SW 1271 (cell line): ENCODE data around the gene SPACA7.

Experiments
- DNase-seq, 2 experiments: peaks; one replicate each; lab custom pipeline; 2025; lab: John Stamatoyannopoulos, UW

The SPACA7 gene, protein sequence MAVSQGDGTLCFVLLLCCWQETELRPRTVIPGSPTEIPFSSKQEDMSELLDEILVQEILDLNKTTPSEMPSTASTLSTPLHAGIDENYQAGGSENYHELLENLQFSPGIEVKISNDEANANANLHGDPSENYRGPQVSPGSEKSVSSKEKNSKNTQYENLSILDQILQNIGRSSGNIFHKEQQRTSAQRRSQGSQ

DNA sequence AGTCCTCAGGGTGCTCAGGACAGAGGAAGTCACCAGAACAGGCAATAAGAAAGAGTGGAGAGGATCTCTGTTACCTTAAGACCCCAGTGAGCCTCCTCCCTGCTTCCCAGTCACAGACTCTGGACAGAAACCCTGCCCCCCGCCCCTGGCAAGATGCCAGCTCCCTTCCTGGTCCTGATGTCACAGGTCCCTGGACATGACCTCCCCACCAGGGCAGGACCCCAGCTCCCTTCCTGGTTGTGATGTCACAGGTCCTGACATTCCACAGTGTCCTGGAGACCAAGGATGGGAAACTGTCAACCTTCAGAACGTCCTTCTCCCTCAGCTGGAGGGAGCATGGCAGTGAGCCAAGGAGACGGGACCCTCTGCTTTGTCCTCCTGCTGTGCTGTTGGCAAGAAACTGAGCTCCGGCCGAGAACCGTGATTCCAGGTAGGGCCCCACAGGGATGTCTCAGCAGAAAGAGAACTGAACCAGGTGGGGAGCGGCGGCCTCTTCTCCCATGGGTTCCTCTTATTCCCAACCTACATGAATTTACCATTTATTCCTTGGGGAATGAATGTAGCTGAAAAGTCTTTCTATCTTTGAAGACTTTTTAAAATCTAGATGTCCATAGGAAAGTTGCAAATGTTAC, at the start of gene SPACA7:
Gene SPACA7, plus strand, starts transcription at position 306 of the 632 bp plus-strand sequence. Its CDS starts 31 bp downstream, at position 337.
- no peak for DNase-seq

DNA sequence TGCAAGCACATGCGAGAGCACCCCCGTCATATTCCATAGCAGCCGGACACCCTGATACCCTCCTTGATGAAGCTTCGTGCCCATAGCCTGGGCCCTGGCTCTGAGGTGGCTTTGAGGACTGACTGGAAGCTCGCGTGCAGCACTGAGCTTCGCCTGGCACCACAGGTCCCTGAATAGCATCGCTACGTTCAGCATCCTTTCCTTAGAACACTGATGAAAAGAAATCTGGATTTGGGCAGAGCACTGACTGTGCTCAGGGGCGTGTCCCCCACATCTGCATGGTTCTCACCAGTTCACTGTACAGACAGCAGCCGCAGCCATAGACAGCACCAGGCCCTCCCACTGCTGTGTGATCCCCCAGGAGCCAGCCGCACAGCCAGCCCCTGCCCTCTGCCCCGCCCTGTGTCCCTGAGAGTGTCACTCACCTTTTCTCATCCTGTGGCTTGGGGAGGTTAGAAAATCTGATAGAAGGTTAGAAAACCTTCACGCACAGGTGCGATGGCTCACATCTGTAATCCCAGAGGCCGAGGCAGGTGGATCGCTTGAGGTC, 49.3 kb upstream of the SPACA7 start:
- no peak for DNase-seq

DNA sequence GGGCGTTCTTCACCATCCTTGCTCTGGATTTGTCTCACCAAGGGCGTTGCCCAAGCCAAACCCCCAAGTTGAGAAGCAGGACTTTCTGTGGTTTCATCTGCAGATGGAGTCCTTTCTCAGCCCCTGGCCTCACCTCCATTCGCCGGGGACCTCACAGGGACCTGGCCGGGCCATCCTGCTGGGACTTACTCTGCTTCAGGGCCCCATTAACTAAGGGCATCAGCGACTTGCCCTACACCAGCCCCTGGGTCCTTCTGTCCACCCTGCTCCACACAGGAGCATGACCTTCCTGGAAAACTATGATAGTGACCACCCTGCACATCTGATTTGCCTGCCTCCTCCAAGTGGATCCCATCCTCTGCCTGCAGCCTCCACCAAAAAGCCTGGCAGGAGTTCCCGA, 47.2 kb upstream of the SPACA7 start:
- no peak for DNase-seq

DNA sequence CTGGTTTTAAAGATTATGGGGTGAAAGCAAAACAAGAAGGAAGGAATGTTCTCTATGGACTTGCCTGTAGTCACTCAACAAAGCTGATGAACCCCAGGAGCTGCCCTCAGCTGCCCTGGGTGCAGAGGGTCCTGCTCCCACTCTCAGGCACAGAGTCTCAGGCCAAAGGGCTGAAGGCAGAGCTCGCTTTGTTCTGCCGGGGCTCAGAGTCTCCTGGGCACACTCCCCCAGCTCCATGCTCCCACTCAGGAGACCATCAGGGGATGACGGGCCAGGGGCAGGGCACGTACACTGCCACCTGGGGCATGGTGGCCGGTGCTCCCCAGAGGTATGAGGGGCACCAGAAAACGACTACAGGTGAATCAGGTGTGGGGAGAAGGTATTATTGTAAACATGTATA, 46.8 kb upstream of the SPACA7 start:
- no peak for DNase-seq

DNA sequence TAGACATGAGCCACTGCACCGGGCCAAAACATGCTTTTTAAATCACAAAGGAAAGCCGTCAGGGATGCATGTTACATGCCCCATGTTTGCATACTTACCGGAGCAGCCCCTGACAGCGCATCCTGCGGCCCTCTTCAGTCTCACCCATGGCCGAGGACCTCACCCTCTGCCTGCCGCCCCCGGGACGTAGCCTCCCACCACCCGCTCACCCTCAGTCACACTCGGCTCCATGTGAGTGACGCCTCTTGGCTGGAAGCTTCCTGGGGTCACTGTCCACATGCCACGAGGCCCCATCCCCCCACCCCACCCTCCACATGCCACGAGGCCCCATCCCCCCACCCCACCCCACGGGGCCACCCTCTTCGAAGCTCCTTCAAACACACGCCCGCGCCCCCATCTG, 46.1 kb upstream of the SPACA7 start:
- DNase-seq: no peak

DNA sequence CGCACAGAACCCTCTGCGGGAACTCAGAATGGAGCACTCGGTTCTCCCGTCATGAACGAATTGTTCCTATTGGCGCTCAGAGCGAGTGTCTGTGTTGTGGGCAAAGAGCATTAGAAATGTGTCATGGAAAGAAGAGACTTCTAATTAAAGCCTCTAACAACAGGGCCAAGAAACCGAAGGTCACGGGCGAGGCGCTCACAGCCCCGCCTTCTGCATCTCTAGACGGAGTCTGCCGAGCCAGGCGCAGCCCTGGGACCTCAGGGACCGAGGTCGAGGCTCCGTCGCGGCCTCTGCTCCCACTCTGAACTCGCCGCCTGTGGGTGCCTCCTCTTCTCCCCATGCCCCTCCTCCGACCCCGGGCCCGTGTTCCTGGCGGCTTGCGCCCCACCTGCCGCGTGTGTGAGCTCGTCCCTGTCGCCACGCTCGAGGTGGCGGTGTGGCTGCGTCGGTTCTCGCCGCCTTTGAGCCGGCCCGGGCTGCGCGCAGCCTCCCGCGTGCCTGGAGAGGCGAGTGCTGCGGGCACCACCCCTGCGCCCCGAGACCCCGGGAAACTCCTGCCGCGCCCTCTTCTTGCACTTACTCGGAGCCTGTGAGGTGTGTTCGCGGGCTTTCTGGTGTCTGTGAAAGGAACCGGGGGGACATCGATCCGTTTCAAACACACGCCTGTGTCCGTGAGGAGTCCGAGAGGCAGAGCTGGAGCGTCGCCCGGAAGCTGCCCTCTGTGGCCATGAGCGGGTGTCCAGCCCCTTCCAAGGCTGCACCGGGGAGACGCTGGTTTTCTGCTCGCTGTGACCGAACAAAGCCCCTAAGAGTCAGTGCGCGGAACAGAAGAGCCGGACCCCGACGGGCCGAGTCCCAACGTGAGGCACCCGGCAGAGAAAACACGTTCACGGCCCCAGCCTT, 45.4 kb upstream of the SPACA7 start:
- DNase-seq: no peak

DNA sequence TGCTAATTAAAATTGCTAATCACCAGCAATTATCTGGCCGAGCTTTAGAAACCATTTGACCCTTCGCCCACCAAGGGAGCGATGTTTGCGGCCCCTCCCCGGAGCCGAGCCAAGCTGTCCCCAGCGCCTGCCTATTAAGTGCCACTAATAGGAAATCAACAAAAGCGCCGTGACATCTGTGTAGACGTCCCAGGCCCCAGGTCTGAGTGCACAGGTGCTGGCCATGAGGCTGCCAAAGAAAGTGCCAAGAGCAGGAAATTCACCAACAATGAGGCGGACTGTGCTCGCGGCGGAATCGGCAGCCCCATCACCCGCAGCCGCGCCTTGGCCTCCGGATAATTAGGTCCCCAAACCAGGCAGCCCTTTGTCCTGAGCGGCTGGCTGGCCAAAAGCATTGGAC, 44.5 kb upstream of the SPACA7 start:
- no peak for DNase-seq

DNA sequence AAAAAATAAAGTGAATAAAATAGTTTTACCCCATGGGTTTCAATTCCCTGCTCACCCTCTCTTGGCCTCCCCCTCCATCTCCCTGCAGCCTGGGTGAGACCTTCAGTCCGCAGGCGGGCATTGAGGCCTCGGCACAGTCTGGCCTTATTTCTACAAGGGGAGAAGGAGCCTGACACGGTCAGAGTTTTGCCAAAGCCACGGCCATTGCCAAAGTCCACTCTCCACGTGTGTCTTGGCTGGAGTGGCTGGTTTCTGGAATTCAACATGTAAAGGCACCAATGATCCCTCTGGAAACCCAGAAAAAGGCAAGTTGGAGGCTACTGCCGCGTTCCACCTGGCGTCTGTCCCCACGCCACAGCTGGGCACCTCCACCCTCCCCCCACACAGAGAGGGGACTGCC, 43.4 kb upstream of the SPACA7 start:
- DNase-seq: no peak

DNA sequence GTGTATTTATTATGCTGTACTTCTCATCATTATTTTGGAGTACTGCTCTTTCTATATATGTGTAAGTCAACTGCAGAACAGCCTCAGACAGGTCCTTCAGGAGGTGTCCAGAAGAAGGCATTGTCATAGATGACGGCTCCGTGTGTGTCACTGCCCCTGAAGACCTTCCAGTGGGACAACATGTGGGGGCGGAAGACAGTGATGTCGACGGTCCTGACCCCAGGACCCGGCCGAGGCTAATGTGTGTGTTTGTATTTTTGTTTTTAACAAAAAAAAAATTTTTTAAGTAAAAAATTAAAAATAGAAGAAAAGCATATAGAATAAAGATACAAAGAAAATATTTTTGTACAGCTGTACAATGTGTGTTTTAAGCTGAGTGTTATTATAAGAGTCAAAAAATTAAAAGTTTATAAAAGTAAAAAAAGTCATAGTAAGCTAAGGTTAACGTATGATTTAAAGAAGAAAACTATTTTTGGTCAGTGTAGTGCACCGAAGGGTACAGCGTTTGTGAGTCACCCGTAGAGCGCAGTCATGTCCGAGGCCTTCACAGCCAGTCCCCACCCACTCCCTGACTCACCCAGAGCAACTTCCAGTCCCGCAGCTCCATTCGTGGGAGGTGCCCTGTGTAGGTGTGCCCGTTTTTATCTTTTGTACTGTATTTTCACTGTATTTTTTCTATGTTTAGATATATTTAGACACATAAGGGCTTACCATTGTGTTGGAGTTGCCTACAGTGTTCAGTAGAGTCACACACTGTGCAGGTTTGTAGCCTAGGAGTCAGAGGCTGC, 42.2 kb upstream of the SPACA7 start:
- no peak for DNase-seq

DNA sequence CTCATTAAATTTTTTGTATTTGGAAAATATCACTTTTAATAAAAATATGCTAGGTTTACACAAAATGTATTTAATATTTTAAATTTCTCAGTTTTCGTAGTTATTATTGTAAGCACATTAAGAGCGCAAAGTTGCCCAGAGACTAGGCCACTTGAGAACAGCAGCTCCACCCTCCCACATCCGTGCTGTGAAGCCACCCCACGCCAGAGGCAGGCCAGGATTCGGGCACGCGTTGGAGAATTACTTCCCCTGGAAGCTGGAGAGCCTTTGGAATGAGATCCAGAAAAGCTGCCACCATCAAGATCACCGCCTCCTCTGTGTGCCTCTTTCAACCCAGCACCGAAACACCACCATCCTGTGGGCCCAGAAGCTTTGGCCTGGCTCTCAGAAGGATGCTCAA, 41.0 kb upstream of the SPACA7 start:
- no peak for DNase-seq

DNA sequence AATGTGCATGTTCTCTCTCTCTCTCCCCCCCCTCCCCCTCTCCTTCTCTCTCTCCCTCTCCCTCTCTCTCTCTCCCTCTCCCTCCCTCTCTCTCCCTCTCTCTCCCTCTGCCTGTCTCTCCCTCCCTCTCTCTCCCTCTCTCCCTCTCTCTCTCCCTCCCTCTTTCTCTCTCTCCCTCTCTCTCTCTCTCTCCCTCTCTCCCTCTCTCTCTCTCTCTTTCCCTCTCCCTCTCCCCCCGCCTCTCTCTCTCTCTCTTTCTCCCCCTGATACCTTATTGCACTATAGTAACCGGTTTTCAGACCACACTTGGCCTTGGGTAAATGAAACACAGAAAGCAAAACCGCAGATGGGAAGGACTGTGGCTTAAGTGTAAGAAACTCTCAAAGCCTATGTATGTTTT, 34.7 kb upstream of the SPACA7 start:
- no peak for DNase-seq

DNA sequence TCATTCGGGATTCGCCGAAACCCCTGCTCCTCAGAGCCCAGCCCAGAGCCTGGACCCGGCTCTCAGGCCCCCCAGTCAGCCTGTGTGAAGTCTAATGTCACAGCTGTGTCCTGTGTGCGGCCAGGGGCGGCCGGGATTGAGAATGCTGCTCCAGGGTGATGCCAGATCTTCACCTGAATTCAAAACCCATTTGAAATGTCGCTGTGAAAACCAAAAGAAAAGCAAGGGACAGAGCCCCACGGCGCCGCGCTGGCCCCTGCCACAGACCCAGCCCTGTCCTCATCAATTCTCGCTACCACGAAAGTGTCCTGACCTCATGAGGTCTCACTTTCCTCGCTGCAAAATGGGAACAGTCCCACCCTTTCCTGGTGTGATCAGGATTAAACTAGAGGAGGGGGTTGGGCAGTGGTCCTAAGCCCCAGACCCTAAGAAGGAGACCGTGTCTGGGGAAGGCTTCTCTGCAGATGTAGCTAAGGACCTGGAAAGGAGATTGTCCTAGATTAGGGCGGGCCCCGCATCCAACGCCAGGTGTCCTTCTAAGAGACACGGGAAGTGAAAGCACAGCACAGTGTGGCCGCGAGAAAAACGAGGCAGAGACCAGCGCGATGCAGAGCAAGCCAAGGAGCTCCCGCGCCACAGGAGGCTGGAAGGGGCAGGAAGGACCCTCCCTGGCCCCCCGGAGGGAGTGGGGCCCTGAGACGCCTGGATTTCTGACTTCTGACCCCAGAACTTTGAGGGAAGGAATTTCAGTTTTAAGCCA, 34.0 kb upstream of the SPACA7 start:
- no peak for DNase-seq

DNA sequence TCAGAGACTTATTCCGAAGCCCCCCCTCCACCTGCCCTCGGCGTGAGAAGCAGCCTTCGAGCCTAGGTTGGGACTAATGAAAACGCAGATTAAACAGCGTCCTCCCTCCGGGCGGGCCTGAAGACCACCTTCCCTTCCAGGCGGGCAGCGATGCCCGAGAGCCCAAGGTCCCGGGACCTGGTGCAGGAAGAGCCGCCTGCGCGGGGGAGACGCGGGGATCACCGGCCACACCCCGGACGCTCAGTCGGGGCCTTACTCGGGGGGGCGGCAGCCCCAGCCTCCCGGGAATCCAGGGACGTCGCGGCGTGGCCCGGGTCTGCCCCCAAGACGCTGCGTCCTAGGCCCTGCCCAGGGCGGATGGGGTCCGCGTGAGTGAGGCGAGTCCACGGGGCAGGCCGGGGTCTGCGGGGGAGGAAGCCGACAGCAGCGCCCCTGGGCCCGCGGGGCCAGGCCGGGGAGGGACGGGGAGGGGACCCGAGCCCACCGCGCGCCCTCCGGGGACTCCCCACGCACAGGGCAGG, 33.3 kb upstream of the SPACA7 start:
- no peak for DNase-seq

DNA sequence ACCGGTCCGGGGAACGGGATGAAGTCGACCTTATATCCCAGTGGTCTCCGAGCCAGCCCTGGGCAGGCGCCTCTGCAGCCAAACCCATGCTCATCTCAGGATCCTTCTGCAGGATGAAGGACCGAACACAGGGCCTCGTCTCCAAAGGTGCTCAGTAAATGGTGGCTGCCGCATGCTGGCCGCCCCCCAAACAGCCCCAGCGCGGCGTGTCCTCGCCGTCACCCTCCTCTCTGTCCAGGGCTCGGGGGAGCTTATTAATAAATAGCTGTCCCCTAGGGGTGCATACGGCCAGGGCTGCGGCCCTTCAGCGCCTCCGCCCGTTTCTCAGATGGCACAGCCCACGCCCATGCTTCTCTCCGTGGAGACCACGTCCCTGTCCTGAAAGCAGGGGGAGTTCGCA, 32.6 kb upstream of the SPACA7 start:
- DNase-seq: no peak

DNA sequence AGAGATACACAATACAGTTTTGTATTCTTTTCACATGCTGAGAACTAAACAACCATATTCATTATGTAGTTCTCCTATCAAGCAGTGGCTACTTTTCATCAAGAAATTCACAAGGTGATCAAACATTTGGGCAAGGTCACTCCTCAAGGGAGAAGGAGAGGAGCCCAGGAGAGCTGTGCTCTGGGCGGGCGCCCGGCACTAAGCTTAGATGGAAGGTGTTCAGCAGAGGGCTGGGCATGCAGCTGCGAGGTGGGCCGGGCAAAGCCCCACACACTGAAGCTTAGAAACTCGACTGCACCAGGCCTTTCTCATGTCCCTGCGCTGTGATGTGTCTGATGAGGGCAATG, 30.4 kb upstream of the SPACA7 start:
- DNase-seq: no peak

DNA sequence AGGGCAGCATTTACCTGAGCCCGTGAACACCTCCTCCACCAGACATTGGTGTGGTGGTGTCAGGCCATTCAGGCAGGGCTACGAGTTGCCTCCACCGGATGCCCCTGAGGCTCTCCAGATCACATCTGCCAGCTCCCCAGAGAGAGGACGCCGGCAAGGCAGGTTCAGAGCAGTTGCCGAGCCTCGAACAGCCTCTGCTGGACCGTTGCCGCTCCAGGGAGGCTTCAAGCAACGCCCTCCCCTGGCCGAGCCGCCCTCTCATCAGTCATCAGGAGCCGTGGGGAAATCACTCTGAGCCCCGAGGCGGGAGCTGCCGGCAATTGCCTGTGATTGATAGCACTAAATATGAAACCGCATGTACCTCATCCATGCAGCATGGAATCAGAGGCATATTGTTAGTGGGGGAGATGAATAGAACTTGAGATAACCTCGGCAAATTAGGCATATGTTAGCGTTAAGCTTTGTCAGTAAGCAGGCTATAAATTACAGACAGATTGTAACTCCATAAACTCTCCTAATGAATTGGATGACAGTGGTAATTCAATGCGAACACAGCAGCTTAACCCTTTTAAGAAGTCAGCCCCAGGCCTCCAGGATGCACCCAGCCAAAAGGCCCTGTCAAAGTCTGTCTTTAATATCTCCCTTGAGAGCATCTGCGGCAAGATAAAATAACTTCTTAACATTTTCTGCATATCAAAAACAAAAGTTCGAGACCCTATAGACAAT, 29.8 kb upstream of the SPACA7 start:
- no peak for DNase-seq

DNA sequence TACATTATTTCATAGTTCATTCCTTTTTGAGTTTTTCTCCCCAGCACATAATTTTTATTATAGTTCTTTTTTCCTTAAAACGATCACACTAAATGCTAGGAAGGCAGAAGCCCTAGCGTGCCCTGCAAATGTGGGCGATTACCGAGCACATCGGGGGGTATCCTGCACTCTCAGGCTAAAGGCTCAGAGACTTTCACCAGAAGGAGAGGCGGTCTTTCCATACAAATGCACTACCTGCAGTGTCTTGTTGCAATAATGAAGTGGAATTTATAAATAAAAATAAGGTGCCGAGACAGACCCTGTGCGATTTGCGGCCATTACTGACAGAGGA, 29.3 kb upstream of the SPACA7 start:
- no peak for DNase-seq

DNA sequence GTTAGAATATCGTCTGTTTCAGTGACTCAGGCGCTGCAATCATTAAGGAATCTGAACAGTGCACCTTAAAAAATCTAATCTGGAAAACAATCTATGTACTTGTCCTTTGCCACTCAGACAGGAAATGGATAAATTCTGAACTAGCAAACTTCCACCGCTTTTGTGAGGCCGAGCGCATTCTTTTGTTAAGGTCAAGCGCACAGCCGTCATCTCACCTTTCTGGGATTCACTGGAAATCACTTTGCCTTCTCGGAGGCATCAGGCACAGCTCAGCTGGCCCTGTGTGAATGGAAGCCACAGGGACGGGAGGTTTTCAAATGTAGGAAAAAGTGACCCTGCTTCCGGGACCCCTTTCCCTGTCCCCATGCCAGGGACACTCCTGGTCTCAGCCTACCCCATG, 28.2 kb upstream of the SPACA7 start:
- DNase-seq: no peak

DNA sequence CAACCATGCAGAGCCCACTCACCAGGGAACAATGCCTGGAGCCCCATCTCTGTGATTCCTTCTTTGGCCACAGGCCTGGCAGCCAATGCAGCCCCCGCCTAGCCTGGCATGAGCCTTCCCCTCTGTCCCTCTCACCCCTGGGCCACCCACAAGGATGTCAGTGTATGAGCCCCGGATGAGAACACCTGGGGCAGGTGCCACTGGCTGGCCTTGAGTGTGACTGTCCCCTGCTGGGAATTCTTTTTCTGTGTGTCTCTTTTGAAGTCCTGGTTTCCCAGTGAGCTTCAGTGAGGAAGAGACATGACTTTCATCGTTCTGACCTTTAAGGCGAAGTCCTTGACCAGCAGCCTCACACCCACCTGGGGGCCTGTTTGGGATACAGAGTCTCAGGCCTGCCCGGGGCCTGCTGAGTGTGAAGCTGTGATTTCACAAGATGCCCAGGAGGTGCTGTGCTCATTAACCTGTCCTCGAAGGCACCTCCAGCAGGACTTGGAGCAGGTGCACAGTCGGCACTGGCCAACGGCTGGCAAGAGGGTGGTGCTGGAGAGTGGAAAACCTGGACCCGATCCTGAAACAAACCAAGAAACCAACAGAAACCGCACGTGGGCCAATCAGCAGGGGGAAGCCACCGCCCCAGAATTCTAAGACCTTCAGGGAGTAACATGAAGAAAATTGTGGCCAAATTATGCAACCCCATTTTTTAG, 27.4 kb upstream of the SPACA7 start:
- no peak for DNase-seq

DNA sequence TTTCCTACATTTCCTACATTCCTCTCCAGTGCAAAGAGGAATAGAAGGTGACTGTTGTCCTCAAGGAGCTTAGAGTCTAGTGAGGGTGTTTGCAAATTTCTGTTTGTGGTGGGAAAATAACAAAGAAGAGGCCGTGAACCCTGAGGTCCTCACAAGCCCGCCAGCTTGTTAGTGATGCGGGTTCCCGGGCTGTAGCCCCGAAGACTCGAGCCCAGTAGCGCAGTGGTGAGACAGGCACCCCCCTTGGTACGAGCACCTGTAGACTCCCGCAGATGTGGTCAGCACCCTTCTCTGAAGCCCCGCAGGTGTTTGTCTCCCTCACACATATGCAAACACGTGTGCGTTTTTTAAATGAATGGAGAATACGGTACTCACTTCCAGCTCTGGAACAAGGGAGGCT, 26.5 kb upstream of the SPACA7 start:
- no peak for DNase-seq
